Caco-2 (cell line): ENCODE measurements around the gene SOX18. TPM values are rescaled to one million over a fixed set of nuclear protein-coding genes. Genes with fewer than 3 reads are reported as not detected.

ENCODE experiments used
- BruUV-seq: library from RNA; stranded (reverse); fragments of 400-500 nt; replicated peaks from 2 replicates; lab custom pipeline; 2021; lab: Mats Ljungman, UMichigan
- CTCF ChIA-PET: fragments of 300-600 bp; sonication (Branson Sonifier 250); formaldehyde crosslinking; loops from one replicate; lab custom pipeline; 2022; ENCODE audit warnings: antibody characterized with exemption; lab: Charles Lee
- POLR2A ChIA-PET: fragments of 300-600 bp; sonication (Branson Sonifier 250); formaldehyde crosslinking; loops from one replicate; lab custom pipeline; 2022; ENCODE audit warnings: antibody characterized with exemption; lab: Charles Lee
- DNase-seq, 2 experiments: peaks; one replicate each; pipeline versions ENCODE4 v3.0.0 to v3.0.0-alpha.2; 2020 to 2022
- H3K27me3 ChIP-seq: replicated peaks from 2 replicates; pipeline ENCODE4 v1.6.0; 2011; ENCODE audit warnings: low read length; ENCODE audit not compliant: control insufficient read depth, insufficient read depth
- H3K36me3 ChIP-seq: 2 replicates; pipeline ENCODE4 v1.5.1; 2011; ENCODE audit warnings: low read length; ENCODE audit not compliant: control insufficient read depth, insufficient read depth
- H3K4me1 ChIP-seq: fragments of 250-450 bp; sonication (Bioruptor Pico); 2 replicates; pipeline ENCODE4 v1.5.1; 2020; ENCODE audit warnings: mild to moderate bottlenecking
- H3K4me3 ChIP-seq: 2 replicates; pipeline ENCODE4 v1.5.1; 2011; ENCODE audit warnings: low read depth, mild to moderate bottlenecking, control low read depth, low read length
- H3K9me3 ChIP-seq: fragments of 250-450 bp; sonication (Bioruptor Pico); 2 replicates; pipeline ENCODE4 v1.5.1; 2020; ENCODE audit warnings: mild to moderate bottlenecking, moderate library complexity
- H3K27ac Mint-ChIP-seq: one replicate; pipeline ENCODE4 v1.8.0; 2022; ENCODE audit warnings: mixed read lengths; ENCODE audit not compliant: unreplicated experiment
- H3K27me3 Mint-ChIP-seq: one replicate; pipeline ENCODE4 v1.8.0; 2022; ENCODE audit warnings: mixed read lengths; ENCODE audit not compliant: insufficient read depth, unreplicated experiment
- H3K36me3 Mint-ChIP-seq: one replicate; pipeline ENCODE4 v1.8.0; 2022; ENCODE audit warnings: mild to moderate bottlenecking, mixed read lengths; ENCODE audit not compliant: insufficient read depth, unreplicated experiment
- H3K4me1 Mint-ChIP-seq: one replicate; pipeline ENCODE4 v1.8.0; 2022; ENCODE audit warnings: low read depth, mixed read lengths; ENCODE audit not compliant: unreplicated experiment
- H3K4me3 Mint-ChIP-seq: one replicate; pipeline ENCODE4 v1.8.0; 2022; ENCODE audit warnings: mild to moderate bottlenecking, moderate library complexity, mixed read lengths; ENCODE audit not compliant: unreplicated experiment
- H3K9me3 Mint-ChIP-seq: one replicate; pipeline ENCODE4 v1.8.0; 2022; ENCODE audit warnings: mixed read lengths; ENCODE audit not compliant: unreplicated experiment
- CTCF ChIP-seq, 2 experiments: fragments of 200-600 bp in 1 of 2; IDR thresholded peaks; 1 replicate in 1 of 2; 2 replicates in 1 of 2; pipeline versions ENCODE4 v1.5.1 to v1.8.0; 2011 to 2022; ENCODE audit warnings: antibody characterized with exemption in 1 of 2, control low read depth in 1 of 2, inconsistent platforms in 1 of 2, low read depth in 1 of 2, low read length in 1 of 2, mild to moderate bottlenecking in 1 of 2, moderate library complexity in 1 of 2; ENCODE audit not compliant: insufficient read depth in 1 of 2, severe bottlenecking in 1 of 2, unreplicated experiment in 1 of 2
- intact Hi-C: fragments of 100-400 bp; cut with micrococcal nuclease; formaldehyde crosslinking; loops from one replicate; pipeline ENCODE4 v1.10.0; 2022; ENCODE audit not compliant: unreplicated experiment
- total RNA-seq: library from RNA; stranded (reverse); gene quantifications from 2 replicates; pipeline ENCODE4 v1.2.3, GENCODE V29; 2022

The SOX18 gene
- total RNA-seq, 1 experiment from 2014 or later, result 0.84 TPM

- Mint-ChIP-seq H3K9me3 (peaks cover 14% of the 10 kb centered on the region), H3K36me3 (no peaks in the 10 kb centered on the region), H3K27ac (no peak overlapping the region), H3K4me3 (no peak overlapping the region), H3K27me3 (peaks cover 8% of the 10 kb centered on the region), H3K4me1 (peaks cover 6% of the 10 kb centered on the region)
- H3K27me3 ChIP-seq, result peaks cover under 1% of the 10 kb centered on the region; the same call in 1 of the 2 replicates
- intact Hi-C loops, result no loop called here
- H3K36me3 ChIP-seq, result no peaks in the 10 kb centered on the region
- BruUV-seq, result no TSS peak
- ChIA-PET CTCF (interaction anchor here (0.8 kb wide), 1 partner anchor 12 kb away, joined by 4 read pairs; the partner anchor contains the start of gene LKAAEAR1), POLR2A (no interaction called here)
- no peak for TF ChIP-seq CTCF (IDR thresholded peaks at IDR 0.05; ENCODE audit: insufficient read depth in 1 of 2, low read depth in 1 of 2, low read length in 1 of 2, severe bottlenecking in 1 of 2, unreplicated experiment in 1 of 2)
- DNase-seq, result no peak
- peaks cover 7% of the 10 kb centered on the region for H3K4me1 ChIP-seq
- no peak overlapping the region for H3K4me3 ChIP-seq
- H3K9me3 ChIP-seq, result no peaks in the 10 kb centered on the region
Observed at GRCh38 chr20:64095927-64096326, 46.5 kb upstream of the SOX18 start.

- Mint-ChIP-seq H3K4me3 (no peak overlapping the region), H3K9me3 (peaks cover 14% of the 10 kb centered on the region), H3K27ac (no peak overlapping the region), H3K27me3 (peaks cover 8% of the 10 kb centered on the region), H3K36me3 (no peaks in the 10 kb centered on the region), H3K4me1 (peaks cover 6% of the 10 kb centered on the region)
- Histone ChIP-seq H3K4me3 (no peak overlapping the region), H3K27me3 (no peaks in the 10 kb centered on the region; the same call in 1 of the 2 replicates), H3K4me1 (peaks cover 7% of the 10 kb centered on the region), H3K9me3 (no peaks in the 10 kb centered on the region), H3K36me3 (no peaks in the 10 kb centered on the region)
- ChIA-PET CTCF (no interaction called here), POLR2A (no interaction called here)
- BruUV-seq, result no TSS peak
- intact Hi-C loops, result no loop called here
- DNase-seq, result no peak
- TF ChIP-seq CTCF (IDR thresholded peaks at IDR 0.05; ENCODE audit: insufficient read depth in 1 of 2, low read depth in 1 of 2, low read length in 1 of 2, severe bottlenecking in 1 of 2, unreplicated experiment in 1 of 2), result no peak
Observed at GRCh38 chr20:64095455-64095854, 46.0 kb upstream of the SOX18 start.

- H3K27me3 ChIP-seq, result no peaks in the 10 kb centered on the region; the same call in 1 of the 2 replicates
- CTCF ChIA-PET, result interaction anchor here (0.6 to 1.0 kb wide), 3 partner anchors 9 to 14 kb away, joined by 3 to 7 read pairs (median 4); partner anchors contain the start of genes LKAAEAR1 and NPBWR2
- H3K36me3 Mint-ChIP-seq, result peaks cover 4% of the 10 kb centered on the region
- H3K27ac Mint-ChIP-seq, result no peak overlapping the region
- peaks cover 6% of the 10 kb centered on the region for H3K4me1 Mint-ChIP-seq
- no peak overlapping the region for H3K4me3 ChIP-seq
- no peak overlapping the region for H3K4me3 Mint-ChIP-seq
- intact Hi-C loops, result no loop called here
- peaks cover 7% of the 10 kb centered on the region for H3K4me1 ChIP-seq
- no peaks in the 10 kb centered on the region for H3K36me3 ChIP-seq
- H3K27me3 Mint-ChIP-seq, result peaks cover 22% of the 10 kb centered on the region
- no peaks in the 10 kb centered on the region for H3K9me3 ChIP-seq
- H3K9me3 Mint-ChIP-seq, result peaks cover 14% of the 10 kb centered on the region
- POLR2A ChIA-PET, result no interaction called here
- BruUV-seq, result no TSS peak
- TF ChIP-seq CTCF (IDR thresholded peaks at IDR 0.05; ENCODE audit: insufficient read depth in 1 of 2, low read depth in 1 of 2, low read length in 1 of 2, severe bottlenecking in 1 of 2, unreplicated experiment in 1 of 2), result no peak
- no peak for DNase-seq
Observed at GRCh38 chr20:64093013-64093503, 43.6 kb upstream of the SOX18 start.
